AG04450 (cell line): ENCODE measurements around the gene MRPS6. TPM values are rescaled to one million over a fixed set of nuclear protein-coding genes. Genes with fewer than 3 reads are reported as not detected.

ENCODE experiments used
- CTCF ChIA-PET: fragments of 300-600, 350-600 bp; formaldehyde crosslinking; extraction: SDS; loops from one replicate; lab custom pipeline; 2022; ENCODE audit warnings: antibody characterized with exemption, inconsistent platforms; lab: Charles Lee
- POLR2A ChIA-PET: fragments of 350-600 bp; formaldehyde crosslinking; extraction: SDS; loops from one replicate; lab custom pipeline; 2021; ENCODE audit warnings: antibody characterized with exemption, inconsistent platforms; lab: Yijun Ruan, JAX
- DNase-seq: peaks from one replicate; pipeline ENCODE4 v3.0.0-alpha.2; 2011; ENCODE audit warnings: low read depth, low spot score
- H3K27ac ChIP-seq: one replicate; pipeline ENCODE4 v1.5.1; 2012; ENCODE audit warnings: low read depth, low read length, control low read depth
- H3K27me3 ChIP-seq: one replicate; pipeline ENCODE4 v1.6.0; 2012; ENCODE audit warnings: low read length; ENCODE audit not compliant: control insufficient read depth, insufficient read depth
- H3K4me3 ChIP-seq: 2 replicates; pipeline ENCODE4 v1.5.1; 2011; ENCODE audit warnings: mild to moderate bottlenecking, low read depth, low read length, control low read depth
- H3K9me3 ChIP-seq: 2 replicates; pipeline ENCODE4 v1.5.1; 2012; ENCODE audit warnings: low read length; ENCODE audit not compliant: control insufficient read depth, insufficient read depth
- polyA plus RNA-seq: library from polyadenylated mRNA; depleted of rRNA; stranded (reverse); fragments of >200 nt; gene quantifications from 2 replicates; pipeline ENCODE4 v1.2.3, GENCODE V29; 2011
- TF ChIP-seq, protein P1 (sequence below): IDR thresholded peaks from 2 replicates; pipeline ENCODE4 v1.5.1; 2011; ENCODE audit warnings: low read depth, low read length, control low read depth, inconsistent platforms

The MRPS6 gene
- polyA plus RNA-seq, 1 experiment = 35.8 TPM

DNA sequence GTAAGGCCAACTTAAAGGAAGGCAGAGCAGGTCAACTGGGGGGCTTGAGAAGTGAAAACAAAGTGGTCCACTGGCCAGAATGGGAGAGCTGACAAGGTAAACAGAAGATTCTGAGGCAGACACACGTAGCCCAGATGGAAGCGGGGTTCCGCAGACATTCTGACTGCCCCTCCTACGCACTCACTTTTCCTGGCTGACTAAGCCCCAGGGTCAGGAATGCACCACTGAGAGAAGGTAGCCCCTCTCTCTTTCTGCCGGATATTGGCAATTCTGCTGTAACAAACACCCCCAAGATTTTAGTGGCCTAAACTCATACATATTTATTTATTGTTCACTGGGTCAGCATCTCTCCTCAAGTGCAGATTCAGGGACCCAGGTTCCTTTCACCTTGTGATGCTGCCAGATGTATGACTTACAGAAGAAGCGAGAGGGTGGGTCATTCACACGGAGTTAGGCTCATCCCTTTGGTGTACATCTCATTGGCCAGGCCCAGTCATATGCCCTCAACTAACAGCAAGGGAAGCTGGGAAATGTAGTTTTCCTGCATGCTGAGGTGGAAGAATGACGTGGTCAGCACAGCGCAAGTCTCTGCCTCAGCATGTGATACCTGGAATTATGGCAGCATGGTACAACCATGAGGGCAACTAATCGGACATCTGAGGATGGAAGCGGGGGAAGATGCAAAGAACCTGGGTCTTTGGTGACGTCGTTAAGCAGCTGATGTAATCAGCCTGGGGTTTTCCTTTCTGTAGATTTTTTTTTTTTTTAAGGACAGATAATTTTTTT lies 43.4 kb upstream of the MRPS6 start:
- DNase-seq = peak; percentile 16
- CTCF ChIA-PET = no interaction called here
- TF ChIP-seq, protein P1, sequence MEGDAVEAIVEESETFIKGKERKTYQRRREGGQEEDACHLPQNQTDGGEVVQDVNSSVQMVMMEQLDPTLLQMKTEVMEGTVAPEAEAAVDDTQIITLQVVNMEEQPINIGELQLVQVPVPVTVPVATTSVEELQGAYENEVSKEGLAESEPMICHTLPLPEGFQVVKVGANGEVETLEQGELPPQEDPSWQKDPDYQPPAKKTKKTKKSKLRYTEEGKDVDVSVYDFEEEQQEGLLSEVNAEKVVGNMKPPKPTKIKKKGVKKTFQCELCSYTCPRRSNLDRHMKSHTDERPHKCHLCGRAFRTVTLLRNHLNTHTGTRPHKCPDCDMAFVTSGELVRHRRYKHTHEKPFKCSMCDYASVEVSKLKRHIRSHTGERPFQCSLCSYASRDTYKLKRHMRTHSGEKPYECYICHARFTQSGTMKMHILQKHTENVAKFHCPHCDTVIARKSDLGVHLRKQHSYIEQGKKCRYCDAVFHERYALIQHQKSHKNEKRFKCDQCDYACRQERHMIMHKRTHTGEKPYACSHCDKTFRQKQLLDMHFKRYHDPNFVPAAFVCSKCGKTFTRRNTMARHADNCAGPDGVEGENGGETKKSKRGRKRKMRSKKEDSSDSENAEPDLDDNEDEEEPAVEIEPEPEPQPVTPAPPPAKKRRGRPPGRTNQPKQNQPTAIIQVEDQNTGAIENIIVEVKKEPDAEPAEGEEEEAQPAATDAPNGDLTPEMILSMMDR = no peak

DNA sequence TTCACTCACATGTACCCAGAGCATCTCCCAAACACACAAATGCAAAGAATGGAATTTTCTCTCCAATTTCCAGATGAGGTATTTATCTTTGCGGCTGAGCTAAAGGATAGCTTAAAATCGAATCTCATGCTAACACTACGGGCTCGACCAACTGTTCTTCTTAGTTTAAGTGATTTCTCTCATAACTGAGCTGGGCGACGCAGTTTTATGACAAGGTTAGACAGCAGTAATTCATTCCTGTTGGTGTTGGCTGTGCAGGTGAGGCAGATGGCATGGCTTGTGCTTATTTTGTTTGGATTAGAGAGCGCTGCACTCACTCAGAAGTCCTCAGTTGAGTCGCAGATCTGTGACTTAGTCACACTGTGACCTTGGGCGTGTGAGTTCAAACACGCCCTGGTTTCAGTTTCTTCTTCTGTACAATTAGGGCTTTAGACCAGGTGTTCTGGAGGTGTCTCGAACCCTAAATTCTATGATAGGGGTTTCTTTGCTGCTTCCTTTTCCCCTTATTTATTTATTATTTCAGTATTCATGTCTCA lies 41.5 kb upstream of the MRPS6 start:
- POLR2A ChIA-PET = no interaction called here
- TF ChIP-seq, protein P1 = no peak
- Histone ChIP-seq H3K27me3 (peaks cover 2% of the 10 kb centered on the region), H3K27ac (no peak overlapping the region), H3K9me3 (peaks cover 3% of the 10 kb centered on the region), H3K4me3 (no peak overlapping the region)
- CTCF ChIA-PET = no interaction called here
- DNase-seq = no peak

More for the DNA sequence above, 43.4 kb upstream of the MRPS6 start:
- H3K27ac ChIP-seq = no peak overlapping the region
- H3K9me3 ChIP-seq = peaks cover 4% of the 10 kb centered on the region
- peaks cover under 1% of the 10 kb centered on the region for H3K27me3 ChIP-seq
- no peak overlapping the region for H3K4me3 ChIP-seq
- POLR2A ChIA-PET = no interaction called here

GRCh38 chr21:34034369-34035014 lies 38.9 kb upstream of the MRPS6 start:
- ChIA-PET POLR2A (interaction anchor here (0.6 kb wide), 1 partner anchor 69 kb away, joined by 5 read pairs; no protein-coding TSS in a partner anchor), CTCF (no interaction called here)
- Histone ChIP-seq H3K4me3 (no peak overlapping the region), H3K27me3 (peaks cover 2% of the 10 kb centered on the region), H3K27ac (peak overlapping the region; percentile 12), H3K9me3 (no peaks in the 10 kb centered on the region)
- no peak for DNase-seq
- TF ChIP-seq, protein P1 = no peak

GRCh38 chr21:34035619-34036354 lies 37.6 kb upstream of the MRPS6 start:
- TF ChIP-seq, protein P1 = no peak
- no peak overlapping the region for H3K4me3 ChIP-seq
- DNase-seq = no peak
- ChIA-PET CTCF (no interaction called here), POLR2A (no interaction called here)
- no peaks in the 10 kb centered on the region for H3K9me3 ChIP-seq
- peaks cover 2% of the 10 kb centered on the region for H3K27me3 ChIP-seq
- no peak overlapping the region for H3K27ac ChIP-seq
